Hepatocyte (in vitro differentiated cells): ENCODE measurements around the gene ELK3.

Source experiments
- EZH2 ChIP-seq: fragments of 200-600 bp; sonication (generic); IDR thresholded peaks from 2 replicates; pipeline ENCODE4 v1.6.1; 2016; ENCODE audit warnings: antibody characterized with exemption, mild to moderate bottlenecking, borderline replicate concordance
- TF ChIP-seq, protein P1 (sequence below): fragments of 200-600 bp; sonication (generic); IDR thresholded peaks from 2 replicates; pipeline ENCODE4 v1.5.1; 2016; ENCODE audit warnings: antibody characterized with exemption, mild to moderate bottlenecking; ENCODE audit not compliant: poor library complexity

DNA sequence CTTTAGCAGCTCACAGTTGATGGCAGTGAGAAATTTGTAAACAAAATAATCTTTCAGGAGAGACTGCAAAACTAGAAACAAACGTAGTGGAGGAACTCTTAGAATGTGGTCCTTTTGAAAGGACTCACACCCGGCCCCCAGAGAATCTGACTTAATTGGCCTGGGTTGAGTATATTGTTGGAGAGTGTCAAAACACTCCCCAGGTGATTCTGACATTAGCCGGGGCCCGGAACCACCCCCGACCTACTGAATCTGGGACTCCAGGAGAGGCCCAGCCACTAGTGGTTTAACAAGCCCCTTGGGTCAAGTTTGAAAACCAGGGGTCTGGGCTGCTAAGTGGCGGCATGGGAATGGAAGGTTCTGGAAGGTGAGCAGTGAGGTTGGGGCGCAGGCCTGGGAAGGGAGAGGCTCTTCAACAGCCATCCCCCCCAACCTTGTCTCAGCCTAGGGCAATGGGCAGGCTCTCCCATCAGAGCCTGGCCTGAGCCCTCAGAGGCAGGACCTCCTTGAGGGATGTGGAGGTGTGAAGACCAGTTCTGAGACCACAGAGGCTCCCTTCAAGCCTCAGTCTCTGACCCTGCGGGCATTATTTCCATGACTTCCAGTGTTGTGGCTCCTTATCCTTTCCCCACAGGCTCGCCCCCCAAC, 1.1 kb upstream of the ELK3 start:
- TF ChIP-seq, protein P1, sequence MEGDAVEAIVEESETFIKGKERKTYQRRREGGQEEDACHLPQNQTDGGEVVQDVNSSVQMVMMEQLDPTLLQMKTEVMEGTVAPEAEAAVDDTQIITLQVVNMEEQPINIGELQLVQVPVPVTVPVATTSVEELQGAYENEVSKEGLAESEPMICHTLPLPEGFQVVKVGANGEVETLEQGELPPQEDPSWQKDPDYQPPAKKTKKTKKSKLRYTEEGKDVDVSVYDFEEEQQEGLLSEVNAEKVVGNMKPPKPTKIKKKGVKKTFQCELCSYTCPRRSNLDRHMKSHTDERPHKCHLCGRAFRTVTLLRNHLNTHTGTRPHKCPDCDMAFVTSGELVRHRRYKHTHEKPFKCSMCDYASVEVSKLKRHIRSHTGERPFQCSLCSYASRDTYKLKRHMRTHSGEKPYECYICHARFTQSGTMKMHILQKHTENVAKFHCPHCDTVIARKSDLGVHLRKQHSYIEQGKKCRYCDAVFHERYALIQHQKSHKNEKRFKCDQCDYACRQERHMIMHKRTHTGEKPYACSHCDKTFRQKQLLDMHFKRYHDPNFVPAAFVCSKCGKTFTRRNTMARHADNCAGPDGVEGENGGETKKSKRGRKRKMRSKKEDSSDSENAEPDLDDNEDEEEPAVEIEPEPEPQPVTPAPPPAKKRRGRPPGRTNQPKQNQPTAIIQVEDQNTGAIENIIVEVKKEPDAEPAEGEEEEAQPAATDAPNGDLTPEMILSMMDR: no peak
- no peak for TF ChIP-seq EZH2
